Keratinocyte (primary cell): ENCODE measurements around the gene RBM24. TPM values are rescaled to one million over a fixed set of nuclear protein-coding genes. Genes with fewer than 3 reads are reported as not detected.

Experiments
- DNase-seq: peaks from one replicate; pipeline ENCODE4 v3.0.0-alpha.2; 2011; ENCODE audit warnings: low read depth, missing footprints, low spot score
- FAIRE-seq: peaks from 2 replicates; lab custom pipeline; 2011; peaks lifted over from hg19 to GRCh38; lab: Jason Lieb, UNC
- H2AFZ ChIP-seq: 2 replicates; pipeline ENCODE4 v1.6.0; 2012; ENCODE audit warnings: low read length, control low read depth, inconsistent platforms; ENCODE audit not compliant: control insufficient read depth
- H3K27ac ChIP-seq: 2 replicates; pipeline ENCODE4 v1.5.1; 2011; ENCODE audit warnings: low read length; ENCODE audit not compliant: control insufficient read depth, insufficient read depth
- H3K27me3 ChIP-seq: 3 replicates; pipeline ENCODE4 v1.6.0; 2011; ENCODE audit warnings: low read length; ENCODE audit not compliant: control insufficient read depth, insufficient read depth; ENCODE audit errors: extremely low read depth
- H3K36me3 ChIP-seq, 2 experiments: 2 replicates in 1 of 2; 3 replicates in 1 of 2; pipeline ENCODE4 v1.5.1; 2011; ENCODE audit warnings: low read length in 2 of 2, mild to moderate bottlenecking in 1 of 2; ENCODE audit not compliant: control insufficient read depth in 2 of 2, insufficient read depth in 2 of 2; ENCODE audit errors: extremely low read depth in 1 of 2
- H3K4me1 ChIP-seq: 3 replicates; pipeline ENCODE4 v1.5.1; 2011; ENCODE audit warnings: low read length; ENCODE audit not compliant: control insufficient read depth, insufficient read depth; ENCODE audit errors: extremely low read depth
- H3K4me2 ChIP-seq: 3 replicates; pipeline ENCODE4 v1.6.0; 2011; ENCODE audit warnings: low read depth, low read length; ENCODE audit not compliant: control insufficient read depth, insufficient read depth; ENCODE audit errors: extremely low read depth
- H3K4me3 ChIP-seq, 3 experiments: fragments of 200-600 bp in 1 of 3; sonication (generic) in 1 of 3; 2 replicates in 2 of 3; 3 replicates in 1 of 3; pipeline ENCODE4 v1.5.1; 2011 to 2016; ENCODE audit warnings: low read length in 3 of 3, mild to moderate bottlenecking in 3 of 3, control low read depth in 2 of 3, inconsistent platforms in 1 of 3, low read depth in 1 of 3, mixed read lengths in 1 of 3, mixed run types in 1 of 3, moderate library complexity in 1 of 3; ENCODE audit not compliant: control insufficient read depth in 2 of 3, insufficient read depth in 2 of 3; ENCODE audit errors: extremely low read depth in 1 of 3
- H3K79me2 ChIP-seq: 2 replicates; pipeline ENCODE4 v1.6.0; 2012; ENCODE audit warnings: low read length; ENCODE audit not compliant: control insufficient read depth, insufficient read depth
- H3K9ac ChIP-seq: 3 replicates; pipeline ENCODE4 v1.6.0; 2011; ENCODE audit warnings: low read length; ENCODE audit not compliant: control insufficient read depth, insufficient read depth; ENCODE audit errors: extremely low read depth
- H3K9me1 ChIP-seq: 3 replicates; pipeline ENCODE4 v1.6.0; 2011; ENCODE audit warnings: low read length; ENCODE audit not compliant: control insufficient read depth, insufficient read depth; ENCODE audit errors: extremely low read depth
- H3K9me3 ChIP-seq: 2 replicates; pipeline ENCODE4 v1.5.1; 2012; ENCODE audit warnings: low read depth, low read length; ENCODE audit not compliant: control insufficient read depth
- H4K20me1 ChIP-seq: 3 replicates; pipeline ENCODE4 v1.6.0; 2011; ENCODE audit warnings: low read length; ENCODE audit not compliant: control insufficient read depth, insufficient read depth; ENCODE audit errors: extremely low read depth
- CTCF ChIP-seq, 3 experiments: IDR thresholded peaks in 1 of 3; conservative IDR thresholded peaks in 1 of 3; optimal IDR thresholded peaks in 1 of 3; 2 replicates in 2 of 3; 3 replicates in 1 of 3; pipeline versions ENCODE3 to v1.5.1; 2011; ENCODE audit warnings: low read length in 3 of 3, mild to moderate bottlenecking in 3 of 3, moderate library complexity in 2 of 3, control low read depth in 1 of 3, inconsistent platforms in 1 of 3; ENCODE audit not compliant: insufficient read depth in 2 of 3; ENCODE audit errors: extremely low read depth in 1 of 3
- EZH2 ChIP-seq: IDR thresholded peaks from one replicate; pipeline ENCODE4 v1.6.1; 2012; ENCODE audit warnings: inconsistent platforms, mild to moderate bottlenecking, low read length, moderate library complexity
- dilution Hi-C: fragments of 300-500 bp; cut with MboI; formaldehyde crosslinking; loops from one replicate; pipeline ENCODE4 v1.7.0; 2020; ENCODE audit warnings: low sequenced_read_pairs; ENCODE audit not compliant: extremely low pct_ligation_motif_present
- polyA plus RNA-seq, 5 experiments: library from polyadenylated mRNA; depleted of rRNA in 3 of 5; stranded (reverse) in 3 of 5; stranded (forward) in 1 of 5; unstranded in 1 of 5; fragments of >200 nt; gene quantifications; 1 replicate in 1 of 5; 2 replicates in 3 of 5; 3 replicates in 1 of 5; pipeline versions ENCODE4 v1.2.1 to v1.2.3, GENCODE V29; 2011 to 2012; ENCODE audit warnings: missing spikeins in 2 of 5, low read depth in 1 of 5, low replicate concordance in 1 of 5

Gene RBM24
- polyA plus RNA-seq, 1 donor (not counting 4 experiments of a cell fraction or from before 2014, with no cell fraction given), result 1.3 TPM

GRCh38 chr6:17281497-17282481, 628 bp downstream of the RBM24 start:
- Histone ChIP-seq H3K36me3 (no peaks in the 10 kb centered on the region), H3K27ac (no peak overlapping the region), H3K79me2 (no peaks in the 10 kb centered on the region), H3K4me2 (peak overlapping the region; percentile 94), H3K9me1 (no peaks in the 10 kb centered on the region), H3K9ac (peak overlapping the region; percentile 74), H3K4me3 (peak overlapping the region; percentile 67 to 84 (median 78)), H3K4me1 (peaks cover 17% of the 10 kb centered on the region), H2AFZ (peak overlapping the region; percentile 96), H3K9me3 (no peaks in the 10 kb centered on the region), H3K27me3 (no peaks in the 10 kb centered on the region), H4K20me1 (no peaks in the 10 kb centered on the region)
- DNase-seq (no peak), FAIRE-seq (peak; percentile 59)
- TF ChIP-seq EZH2 (no peak), CTCF (optimal IDR thresholded peaks at IDR 0.05 in 1 of 3, IDR thresholded peaks at IDR 0.05 in 1 of 3, conservative IDR thresholded peaks at IDR 0.05 in 1 of 3; ENCODE audit: extremely low read depth in 1 of 3, insufficient read depth in 2 of 3, low read length in 3 of 3) (no peak)
- dilution Hi-C loops, result no loop called here

- H3K9me3 ChIP-seq, result no peaks in the 10 kb centered on the region
- no peaks in the 10 kb centered on the region for H3K27me3 ChIP-seq
- no peaks in the 10 kb centered on the region for H3K9me1 ChIP-seq
- FAIRE-seq (no peak), DNase-seq (no peak)
- peaks cover 12% of the 10 kb centered on the region for H3K4me1 ChIP-seq
- no peaks in the 10 kb centered on the region for H4K20me1 ChIP-seq
- no peaks in the 10 kb centered on the region for H3K79me2 ChIP-seq
- no peaks in the 10 kb centered on the region for H3K36me3 ChIP-seq
- no peak overlapping the region for H3K4me3 ChIP-seq
- dilution Hi-C loops, result no loop called here
- no peak overlapping the region for H3K27ac ChIP-seq
- H2AFZ ChIP-seq, result no peak overlapping the region
- no peak overlapping the region for H3K4me2 ChIP-seq
- H3K9ac ChIP-seq, result no peak overlapping the region
- TF ChIP-seq EZH2 (no peak), CTCF (optimal IDR thresholded peaks at IDR 0.05 in 1 of 3, IDR thresholded peaks at IDR 0.05 in 1 of 3, conservative IDR thresholded peaks at IDR 0.05 in 1 of 3; ENCODE audit: extremely low read depth in 1 of 3, insufficient read depth in 2 of 3, low read length in 3 of 3) (no peak)
Measured at GRCh38 chr6:17283074-17283473, 1.9 kb downstream of the RBM24 start.
